ENCODE data around the gene LCNL1. TPM values are rescaled to one million over a fixed set of nuclear protein-coding genes. Genes with fewer than 3 reads are reported as not detected.

Gene LCNL1
- total and polyA plus RNA-seq, 10 of the 15 experiments (the other 5 are each of a cell fraction or from before 2014, with no cell fraction given): not detected

- TF ChIP-seq NRF1 (conservative IDR thresholded peaks at IDR 0.05; ENCODE audit: low read depth, low read length) (peak; percentile 81), E4F1 (IDR thresholded peaks at IDR 0.05; ENCODE audit: borderline replicate concordance, partially characterized antibody) (no peak), SUZ12 (IDR thresholded peaks at IDR 0.05; ENCODE audit: unreplicated experiment) (no peak), POLR2AphosphoS5 (IDR thresholded peaks at IDR 0.05; ENCODE audit: low read length) (no peak), CTCF (IDR thresholded peaks at IDR 0.05 in 2 of 3, conservative IDR thresholded peaks at IDR 0.05 in 1 of 3; ENCODE audit: control insufficient read depth in 2 of 3, extremely low read depth in 1 of 3, insufficient read depth in 1 of 3, low read depth in 3 of 3, low read length in 3 of 3) (peak; percentile 95 to 98 (median 98); a peak in 5 of 6 replicates), PRDM15 (CRISPR knock-in tag; IDR thresholded peaks at IDR 0.05) (no peak), HCFC1 (IDR thresholded peaks at IDR 0.05; ENCODE audit: low read length) (peak; percentile 66), CREM (IDR thresholded peaks at IDR 0.05; ENCODE audit: low read depth) (peak; percentile 61), SRF (IDR thresholded peaks at IDR 0.05; ENCODE audit: low read depth in 2 of 2, low read length in 2 of 2) (peak in 1 of 2 experiments; percentile 99; a peak in 2 of 4 replicates), BCL3 (IDR thresholded peaks at IDR 0.05; ENCODE audit: borderline replicate concordance, insufficient read depth, low read depth, low read length, poor library complexity, severe bottlenecking) (peak; percentile 32), PKNOX1 (IDR thresholded peaks at IDR 0.05) (no peak), CREB1 (IDR thresholded peaks at IDR 0.05; ENCODE audit: low read depth) (no peak), EZH2 (IDR thresholded peaks at IDR 0.05; ENCODE audit: borderline replicate concordance, control insufficient read depth, low read depth, low read length) (no peak), PBX3 (IDR thresholded peaks at IDR 0.05; ENCODE audit: insufficient replicate concordance, low read depth, low read length) (no peak), YY1 (IDR thresholded peaks at IDR 0.05; ENCODE audit: low read depth, low read length) (peak; percentile 91)
Observed at GRCh38 chr9:136944519-136945332, 38.1 kb upstream of the LCNL1 start, which contains the start of the genes C8G and FBXW5 (continued).
